ENCODE results near the gene TADA2A.
"Not testable (repeated sequence)": the region's sequence is repeated elsewhere in the genome, so short reads cannot be mapped to it uniquely, and the experiment has no call there.

TADA2A gene

DNA sequence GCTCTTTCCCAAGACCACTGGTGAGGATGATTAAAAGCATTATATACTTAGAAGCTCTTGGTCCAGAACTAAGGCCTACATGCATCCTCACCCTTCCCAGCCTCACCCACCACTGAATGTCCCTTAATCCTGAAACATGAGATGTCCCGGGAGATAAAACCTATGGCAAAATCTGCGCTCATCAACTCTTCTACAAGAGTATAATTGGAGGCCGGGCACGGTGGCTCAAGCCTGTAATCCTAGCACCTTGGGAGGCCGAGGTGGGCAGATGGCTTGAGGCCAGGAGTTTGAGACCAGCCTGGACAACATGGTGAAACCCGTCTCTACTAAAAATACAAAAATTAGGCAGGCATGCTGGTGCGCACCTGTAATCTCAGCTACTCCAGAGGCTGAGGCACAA, 13.3 kb upstream of the TADA2A start:
- no peak for DNase-seq (ENCODE audit: extremely low spot score)
- POLR2A ChIA-PET = interaction anchor here (0.6 to 1.2 kb wide), 2 partner anchors 14 to 1583 kb away, joined by 3 read pairs; no protein-coding TSS in a partner anchor
- no peak for TF ChIP-seq L3MBTL2 (conservative IDR thresholded peaks at IDR 0.05)
- TF ChIP-seq SUZ12 (IDR thresholded peaks at IDR 0.05) = no peak
- no peak for TF ChIP-seq ZNF384 (IDR thresholded peaks at IDR 0.05)
- no peak for TF ChIP-seq FOXM1 (IDR thresholded peaks at IDR 0.05; ENCODE audit: borderline replicate concordance)
- no peak for TF ChIP-seq TARDBP (IDR thresholded peaks at IDR 0.05)
- TF ChIP-seq NFRKB (IDR thresholded peaks at IDR 0.05) = no peak
- TF ChIP-seq CTBP1 (IDR thresholded peaks at IDR 0.05; ENCODE audit: borderline replicate concordance) = no peak
- no peak for TF ChIP-seq LEF1 (IDR thresholded peaks at IDR 0.05; ENCODE audit: borderline replicate concordance)
- TF ChIP-seq ELF4 (IDR thresholded peaks at IDR 0.05) = no peak
- no peak for TF ChIP-seq FOXK2 (IDR thresholded peaks at IDR 0.05)
- no peak for TF ChIP-seq FOXA1 (IDR thresholded peaks at IDR 0.05)
- TF ChIP-seq, protein P1, sequence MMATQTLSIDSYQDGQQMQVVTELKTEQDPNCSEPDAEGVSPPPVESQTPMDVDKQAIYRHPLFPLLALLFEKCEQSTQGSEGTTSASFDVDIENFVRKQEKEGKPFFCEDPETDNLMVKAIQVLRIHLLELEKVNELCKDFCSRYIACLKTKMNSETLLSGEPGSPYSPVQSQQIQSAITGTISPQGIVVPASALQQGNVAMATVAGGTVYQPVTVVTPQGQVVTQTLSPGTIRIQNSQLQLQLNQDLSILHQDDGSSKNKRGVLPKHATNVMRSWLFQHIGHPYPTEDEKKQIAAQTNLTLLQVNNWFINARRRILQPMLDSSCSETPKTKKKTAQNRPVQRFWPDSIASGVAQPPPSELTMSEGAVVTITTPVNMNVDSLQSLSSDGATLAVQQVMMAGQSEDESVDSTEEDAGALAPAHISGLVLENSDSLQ (IDR thresholded peaks at IDR 0.05) = no peak
- no peak for TF ChIP-seq SP1 (IDR thresholded peaks at IDR 0.05)
- no peak for TF ChIP-seq HDGF (IDR thresholded peaks at IDR 0.05; ENCODE audit: borderline replicate concordance)
- TF ChIP-seq BHLHE40 (IDR thresholded peaks at IDR 0.05; ENCODE audit: borderline replicate concordance) = no peak
- TF ChIP-seq ARNT (IDR thresholded peaks at IDR 0.05) = no peak
- CTCF ChIA-PET = interaction anchor here (6.0 kb wide), 1 partner anchor 20 kb away, joined by 34 read pairs; no protein-coding TSS in a partner anchor

DNA sequence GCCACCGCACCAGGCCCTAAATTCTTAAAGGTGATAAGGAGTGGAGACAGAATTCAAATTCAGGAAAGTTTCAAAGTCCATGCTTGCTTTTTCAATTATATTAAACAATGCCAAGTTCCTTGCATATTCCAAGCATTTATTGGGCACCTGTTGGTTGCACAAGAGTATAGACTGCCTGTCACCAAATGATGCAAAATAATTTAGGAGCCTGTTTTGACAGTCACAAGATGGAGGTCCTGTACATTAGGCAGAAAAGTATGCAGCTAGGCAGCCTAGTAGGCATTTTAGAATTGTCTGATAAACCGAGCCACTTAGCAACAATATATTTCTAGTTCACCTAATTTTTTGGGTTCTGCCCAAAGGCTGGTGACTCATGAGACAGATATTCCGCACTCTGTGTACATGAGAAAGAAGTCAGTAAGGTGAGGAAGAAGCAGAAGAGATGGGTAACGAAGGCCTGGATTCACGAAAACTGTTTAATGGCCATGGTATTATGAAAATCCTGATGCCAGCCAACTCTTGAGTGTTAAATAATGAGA, 7.4 kb upstream of the TADA2A start:
- CTCF ChIA-PET = interaction anchor here (3.6 kb wide), 1 partner anchor 25 kb away, joined by 28 read pairs; no protein-coding TSS in a partner anchor
- POLR2A ChIA-PET = no interaction called here
- no peak for TF ChIP-seq FOXM1 (IDR thresholded peaks at IDR 0.05; ENCODE audit: borderline replicate concordance)
- TF ChIP-seq CTBP1 (IDR thresholded peaks at IDR 0.05; ENCODE audit: borderline replicate concordance) = no peak
- TF ChIP-seq, protein P1 (IDR thresholded peaks at IDR 0.05) = no peak
- TF ChIP-seq ARNT (IDR thresholded peaks at IDR 0.05) = no peak
- no peak for TF ChIP-seq NFRKB (IDR thresholded peaks at IDR 0.05)
- no peak for TF ChIP-seq TARDBP (IDR thresholded peaks at IDR 0.05)
- no peak for TF ChIP-seq L3MBTL2 (conservative IDR thresholded peaks at IDR 0.05)
- TF ChIP-seq LEF1 (IDR thresholded peaks at IDR 0.05; ENCODE audit: borderline replicate concordance) = no peak
- TF ChIP-seq BHLHE40 (IDR thresholded peaks at IDR 0.05; ENCODE audit: borderline replicate concordance) = no peak
- no peak for TF ChIP-seq SUZ12 (IDR thresholded peaks at IDR 0.05)
- TF ChIP-seq ZNF384 (IDR thresholded peaks at IDR 0.05) = no peak
- TF ChIP-seq SP1 (IDR thresholded peaks at IDR 0.05) = no peak
- no peak for TF ChIP-seq FOXA1 (IDR thresholded peaks at IDR 0.05)
- TF ChIP-seq HDGF (IDR thresholded peaks at IDR 0.05; ENCODE audit: borderline replicate concordance) = no peak
- no peak for TF ChIP-seq FOXK2 (IDR thresholded peaks at IDR 0.05)
- no peak for DNase-seq (ENCODE audit: extremely low spot score)

DNA sequence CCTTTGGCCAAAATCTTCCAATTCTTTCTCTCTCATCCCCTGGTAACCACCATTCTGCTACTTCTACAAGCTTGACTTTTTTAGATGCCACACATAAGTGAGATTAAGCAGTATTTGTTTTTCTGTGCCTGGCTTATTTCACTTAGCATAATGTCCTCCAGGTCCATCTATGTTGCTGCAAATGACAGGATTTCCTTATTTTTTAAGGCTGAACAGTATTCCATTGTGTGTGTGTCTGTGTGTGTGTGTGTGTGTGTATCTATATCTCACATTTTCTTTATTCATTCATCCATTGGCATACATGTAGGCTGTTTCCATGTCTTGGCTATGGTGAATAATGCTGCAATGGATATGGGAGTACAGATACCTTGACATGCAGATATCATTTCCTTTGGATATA, 6.2 kb upstream of the TADA2A start:
- POLR2A ChIA-PET = no interaction called here
- no peak for DNase-seq (ENCODE audit: extremely low spot score)
- TF ChIP-seq TARDBP (IDR thresholded peaks at IDR 0.05) = no peak
- no peak for TF ChIP-seq SP1 (IDR thresholded peaks at IDR 0.05)
- TF ChIP-seq FOXK2 (IDR thresholded peaks at IDR 0.05) = no peak
- TF ChIP-seq LEF1 (IDR thresholded peaks at IDR 0.05; ENCODE audit: borderline replicate concordance) = no peak
- no peak for TF ChIP-seq SUZ12 (IDR thresholded peaks at IDR 0.05)
- no peak for TF ChIP-seq BHLHE40 (IDR thresholded peaks at IDR 0.05; ENCODE audit: borderline replicate concordance)
- TF ChIP-seq ZNF384 (IDR thresholded peaks at IDR 0.05) = no peak
- no peak for TF ChIP-seq FOXA1 (IDR thresholded peaks at IDR 0.05)
- no peak for TF ChIP-seq CTBP1 (IDR thresholded peaks at IDR 0.05; ENCODE audit: borderline replicate concordance)
- TF ChIP-seq FOXM1 (IDR thresholded peaks at IDR 0.05; ENCODE audit: borderline replicate concordance) = no peak
- CTCF ChIA-PET = no interaction called here

DNA sequence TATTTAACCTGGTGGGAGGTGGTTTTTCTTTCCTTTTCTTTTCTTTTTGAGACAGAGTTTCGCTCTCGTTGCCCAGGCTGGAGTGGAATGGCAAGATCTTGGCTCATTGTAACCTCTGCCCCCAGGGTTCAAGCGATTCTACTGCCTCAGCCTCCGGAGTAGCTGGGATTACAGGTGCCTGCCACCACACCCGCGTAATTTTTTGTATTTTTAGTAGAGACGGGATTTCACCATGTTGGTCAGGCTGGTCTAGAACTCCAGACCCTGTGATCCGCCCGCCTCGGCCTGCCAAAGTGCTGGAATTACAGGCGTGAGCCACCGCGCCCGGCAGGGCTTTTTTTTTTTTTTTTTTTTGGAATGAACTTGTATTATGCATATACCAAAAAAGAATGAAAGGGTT, 1.2 kb upstream of the TADA2A start:
- ChIA-PET POLR2A (interaction anchor here (0.9 to 2.1 kb wide), 2 partner anchors 47 to 85 kb away, joined by 3 to 6 read pairs; no protein-coding TSS in a partner anchor), CTCF (interaction anchor here (1.9 kb wide), 1 partner anchor 32 kb away, joined by 8 read pairs; no protein-coding TSS in a partner anchor)
- not testable (repeated sequence) for DNase-seq (ENCODE audit: extremely low spot score)
- TF ChIP-seq ZNF384 (IDR thresholded peaks at IDR 0.05) = peak; percentile 59

DNA sequence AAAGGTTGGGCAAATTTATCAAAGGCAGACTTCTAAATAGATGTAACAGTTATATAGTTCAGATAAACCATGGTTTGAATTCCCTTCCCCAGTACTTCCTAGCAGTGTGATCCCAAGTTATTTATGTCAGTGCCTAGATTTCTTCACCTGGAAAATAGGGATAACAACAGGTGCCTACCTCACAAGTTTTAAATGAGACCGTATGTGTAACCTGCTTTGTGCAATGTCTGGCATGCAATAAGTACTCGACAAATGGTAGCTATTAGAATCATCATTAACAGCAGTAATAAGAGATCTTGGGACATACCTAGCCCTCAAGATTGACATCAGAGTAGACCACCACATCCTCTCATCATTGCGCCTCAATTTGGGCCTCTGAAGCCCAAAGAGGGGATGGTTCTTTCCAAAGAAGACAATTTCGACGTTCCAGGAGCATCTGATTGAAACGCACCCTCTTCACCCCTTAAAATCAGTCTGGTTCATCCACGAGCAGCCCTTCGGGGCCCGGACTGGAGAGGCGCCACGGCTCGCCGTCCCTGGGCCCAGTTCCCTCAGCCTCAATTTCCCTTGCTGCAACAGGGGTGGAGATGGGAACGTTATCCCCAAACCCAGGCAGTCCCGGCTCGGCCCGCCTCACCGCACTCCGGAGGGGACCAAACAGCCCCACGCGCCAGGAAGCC, 591 bp upstream of the TADA2A start:
- ChIA-PET CTCF (interaction anchor here (1.9 kb wide), 1 partner anchor 33 kb away, joined by 8 read pairs; no protein-coding TSS in a partner anchor), POLR2A (interaction anchor here (0.9 to 2.1 kb wide), 3 partner anchors 24 to 85 kb away, joined by 3 to 8 read pairs (median 6); no protein-coding TSS in a partner anchor)
- TF ChIP-seq FOXK2 (IDR thresholded peaks at IDR 0.05) (no peak), L3MBTL2 (conservative IDR thresholded peaks at IDR 0.05) (peak; percentile 56; the same call in 1 of the 2 replicates)
- TF ChIP-seq, protein P1 (IDR thresholded peaks at IDR 0.05) = no peak
- no peak for DNase-seq (ENCODE audit: extremely low spot score)

DNA sequence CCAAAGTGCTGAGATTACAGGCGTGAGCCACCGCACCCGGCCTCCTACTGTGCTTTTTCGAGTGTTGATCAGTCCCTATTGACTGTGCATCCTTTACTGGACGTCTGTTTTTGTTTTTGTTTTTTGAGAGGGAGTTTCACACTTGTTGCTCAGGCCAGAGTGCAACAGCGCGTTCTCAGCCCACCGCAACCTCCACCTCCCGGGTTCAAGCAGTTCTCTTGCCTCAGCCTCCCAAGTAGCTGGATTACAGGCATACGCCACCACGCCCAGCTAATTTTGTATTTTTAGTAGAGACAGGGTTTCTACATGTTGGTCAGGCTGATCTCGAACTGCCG, 1.4 kb downstream of the TADA2A start:
- DNase-seq (ENCODE audit: extremely low spot score) = not testable (repeated sequence)
- POLR2A ChIA-PET = interaction anchor here (1.5 to 2.1 kb wide), 3 partner anchors 9 to 80 kb away, joined by 5 to 10 read pairs (median 8); no protein-coding TSS in a partner anchor
- CTCF ChIA-PET = interaction anchor here (0.6 kb wide), 1 partner anchor 1723 kb away, joined by 3 read pairs; no protein-coding TSS in a partner anchor

All from HEK293T (cell line).